Heart left ventricle (tissue), 13 donors: Measurements from ENCODE around the gene PRR5.

Source experiments
- POLR2A ChIP-seq, 2 donors: fragments of 450-650 bp; IDR thresholded peaks; one replicate each; pipeline ENCODE4 v1.6.1; 2017; ENCODE audit warnings: antibody characterized with exemption in 2 of 2, mild to moderate bottlenecking in 2 of 2, moderate library complexity in 2 of 2
- TF ChIP-seq, protein P1 (sequence below), 12 donors: fragments of 200-600 bp; sonication (generic) in 4 of 12; IDR thresholded peaks; one replicate each; pipeline versions ENCODE4 v1.5.0 to v1.8.0; 2018 to 2022; ENCODE audit warnings: antibody characterized with exemption in 12 of 12, mild to moderate bottlenecking in 5 of 12
- donor health status: ischemic (EF 13 %, LVEDD 7.1; RV severe dilation, severe dysfunction).
- donor health status: DM: no; HTN: yes; CAD: no.
- donor health status: DM: no; HTN: no; CAD: no.
- donor health status: ischemic (EF 25% LVEDD 6.9; RV normal size, moderate dysfunction).
- donor health status: ischemic (EF 25% LVEDD 5.7; RV mildly dilated, moderate dysfunction).
- donor health status: ischemic (EF 35%, LVEDD 5.7; RV mildly dilated, moderate dysfunction).
- donor health status: nonischemic (EF 11% LVEDD 7.7; RV severe dilation, severe dysfunction).
- donor health status: DM: yes; HTN: yes; CAD: no.
- donor health status: PGD.
- donor health status: ischemic (EF 29% LVEDD 5.4; RV normal size, mild dysfunction).
- donor health status: nonischemic (EF 23%, LVEDD 6.1; RV moderate dilation, normal function).

GRCh38 chr22:44678556-44679305 lies 23.3 kb upstream of the PRR5 start:
- TF ChIP-seq, protein P1, sequence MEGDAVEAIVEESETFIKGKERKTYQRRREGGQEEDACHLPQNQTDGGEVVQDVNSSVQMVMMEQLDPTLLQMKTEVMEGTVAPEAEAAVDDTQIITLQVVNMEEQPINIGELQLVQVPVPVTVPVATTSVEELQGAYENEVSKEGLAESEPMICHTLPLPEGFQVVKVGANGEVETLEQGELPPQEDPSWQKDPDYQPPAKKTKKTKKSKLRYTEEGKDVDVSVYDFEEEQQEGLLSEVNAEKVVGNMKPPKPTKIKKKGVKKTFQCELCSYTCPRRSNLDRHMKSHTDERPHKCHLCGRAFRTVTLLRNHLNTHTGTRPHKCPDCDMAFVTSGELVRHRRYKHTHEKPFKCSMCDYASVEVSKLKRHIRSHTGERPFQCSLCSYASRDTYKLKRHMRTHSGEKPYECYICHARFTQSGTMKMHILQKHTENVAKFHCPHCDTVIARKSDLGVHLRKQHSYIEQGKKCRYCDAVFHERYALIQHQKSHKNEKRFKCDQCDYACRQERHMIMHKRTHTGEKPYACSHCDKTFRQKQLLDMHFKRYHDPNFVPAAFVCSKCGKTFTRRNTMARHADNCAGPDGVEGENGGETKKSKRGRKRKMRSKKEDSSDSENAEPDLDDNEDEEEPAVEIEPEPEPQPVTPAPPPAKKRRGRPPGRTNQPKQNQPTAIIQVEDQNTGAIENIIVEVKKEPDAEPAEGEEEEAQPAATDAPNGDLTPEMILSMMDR (IDR thresholded peaks at IDR 0.05), result no peak
- TF ChIP-seq POLR2A (IDR thresholded peaks at IDR 0.05), result no peak
